RWPE1 (cell line): ENCODE data around the gene C2orf74.
"Not testable (repeated sequence)": the region's sequence is repeated elsewhere in the genome, so short reads cannot be mapped to it uniquely, and the experiment has no call there.

ENCODE experiments used
- CTCF ChIA-PET: fragments of 350-600 bp; sonication (Branson Sonifier 250); formaldehyde crosslinking; extraction: SDS; loops from one replicate; lab custom pipeline; 2021; lab: Yijun Ruan, JAX
- POLR2A ChIA-PET: fragments of 400-600 bp; formaldehyde crosslinking; extraction: SDS; loops from one replicate; lab custom pipeline; 2020; ENCODE audit warnings: antibody characterized with exemption; ENCODE audit not compliant: low non-redundant PET; lab: Yijun Ruan, JAX
- DNase-seq: peaks from one replicate; pipeline ENCODE4 v3.0.0; 2012; ENCODE audit warnings: low spot score
- H3K27ac ChIP-seq: fragments of 450-650 bp; 2 replicates; pipeline ENCODE4 v1.5.1; 2017
- CTCF ChIP-seq: fragments of 450-650 bp; conservative IDR thresholded peaks from 2 replicates; pipeline ENCODE4 v1.5.1; 2017; ENCODE audit warnings: low read depth, mild to moderate bottlenecking

The C2orf74 gene

GRCh38 chr2:61134141-61134540 lies 27.8 kb upstream of the C2orf74 start:
- CTCF ChIA-PET = no interaction called here
- TF ChIP-seq CTCF = no peak
- no peak overlapping the region for H3K27ac ChIP-seq
- no peak for DNase-seq
- POLR2A ChIA-PET = interaction anchor here (0.7 kb wide), 1 partner anchor 1571 kb away, joined by 3 read pairs; no protein-coding TSS in a partner anchor

- peak; percentile 31 for TF ChIP-seq CTCF
- peak; percentile 28 for DNase-seq
- no peak overlapping the region for H3K27ac ChIP-seq
- POLR2A ChIA-PET = no interaction called here
- CTCF ChIA-PET = interaction anchor here (0.6 kb wide), 3 partner anchors 11 to 129 kb away, joined by 3 to 4 read pairs (median 3); no protein-coding TSS in a partner anchor
Observed at GRCh38 chr2:61135510-61135909, 26.5 kb upstream of the C2orf74 start.

- DNase-seq = no peak
- no peak for TF ChIP-seq CTCF
- ChIA-PET POLR2A (no interaction called here), CTCF (no interaction called here)
- no peak overlapping the region for H3K27ac ChIP-seq
Observed at GRCh38 chr2:61138859-61139258, 23.1 kb upstream of the C2orf74 start.

GRCh38 chr2:61141151-61141550 lies 20.8 kb upstream of the C2orf74 start:
- ChIA-PET CTCF (no interaction called here), POLR2A (no interaction called here)
- no peak overlapping the region for H3K27ac ChIP-seq
- TF ChIP-seq CTCF = no peak
- no peak for DNase-seq

GRCh38 chr2:61144697-61145268 lies 17.2 kb upstream of the C2orf74 start:
- peak; percentile 99 for DNase-seq
- peak overlapping the region; percentile 79 for H3K27ac ChIP-seq
- POLR2A ChIA-PET = interaction anchor here (0.5 to 0.6 kb wide), 2 partner anchors 33 to 371 kb away, joined by 3 read pairs; no protein-coding TSS in a partner anchor

GRCh38 chr2:61145990-61146389 lies 16.0 kb upstream of the C2orf74 start:
- POLR2A ChIA-PET = no interaction called here
- DNase-seq = no peak
- CTCF ChIA-PET = interaction anchor here (0.5 kb wide), 1 partner anchor 307 kb away, joined by 3 read pairs; no protein-coding TSS in a partner anchor
- no peak overlapping the region for H3K27ac ChIP-seq
- TF ChIP-seq CTCF = no peak

More at GRCh38 chr2:61144697-61145268, 17.2 kb upstream of the C2orf74 start:
- CTCF ChIA-PET = no interaction called here
- no peak for TF ChIP-seq CTCF

GRCh38 chr2:61148091-61148490 lies 13.9 kb upstream of the C2orf74 start:
- H3K27ac ChIP-seq, POLR2A ChIA-PET, CTCF ChIA-PET, DNase-seq: not testable (repeated sequence)
